Frontal cortex (tissue), 4 donors: ENCODE data around the gene MYOG. TPM values are rescaled to one million over a fixed set of nuclear protein-coding genes. Genes with fewer than 3 reads are reported as not detected.
A peak's percentile ranks its signal among the peaks of the same experiment; 100 is the strongest.

Experiments
- DNase-seq, 2 donors: peaks; one replicate each; pipeline ENCODE4 v3.0.0; 2012; ENCODE audit warnings: low spot score in 2 of 2
- FAIRE-seq: peaks from 2 replicates; lab custom pipeline; 2012; peaks lifted over from hg19 to GRCh38; lab: Jason Lieb, UNC
- total RNA-seq: library from RNA; depleted of rRNA; stranded (reverse); fragments of >200 nt; gene quantifications from one replicate; pipeline ENCODE4 v1.2.3, GENCODE V29; 2014
- donor health status: control.
- donor health status: control.
- donor health status: control.

The MYOG gene
- total RNA-seq, 1 donor from 2014 or later: under 0.01 TPM

GRCh38 chr1:203052601-203053000, 33.2 kb downstream of the MYOG start:
- DNase-seq: no peak
- FAIRE-seq: no peak

DNA sequence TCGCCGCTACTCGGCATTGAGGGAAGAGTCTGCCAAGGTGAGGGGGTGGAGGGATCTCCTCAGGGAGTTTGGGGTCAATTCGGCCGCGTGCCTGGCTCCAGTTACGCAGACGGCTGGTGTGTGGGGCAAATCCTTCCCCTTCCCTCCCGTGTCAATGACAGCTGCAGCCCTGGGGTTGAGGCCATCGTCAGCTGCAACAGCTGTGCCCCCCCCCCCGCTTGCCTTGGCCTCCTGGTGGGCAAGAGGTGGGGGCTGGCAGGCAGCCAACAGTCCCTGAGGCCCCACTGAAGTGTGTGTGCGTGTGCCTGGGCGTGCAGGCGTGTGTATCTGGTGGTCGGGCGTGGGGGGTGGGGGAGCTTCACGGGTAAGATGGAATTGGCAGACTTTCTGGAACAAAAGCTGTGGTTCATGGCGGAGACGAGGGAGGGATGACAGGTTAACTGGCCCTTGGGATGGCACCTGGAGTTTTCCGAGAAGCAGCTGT, 33.9 kb downstream of the MYOG start:
- DNase-seq (no peak), FAIRE-seq (no peak)

GRCh38 chr1:203050826-203051225, 35.0 kb downstream of the MYOG start:
- DNase-seq: no peak
- FAIRE-seq: no peak

DNA sequence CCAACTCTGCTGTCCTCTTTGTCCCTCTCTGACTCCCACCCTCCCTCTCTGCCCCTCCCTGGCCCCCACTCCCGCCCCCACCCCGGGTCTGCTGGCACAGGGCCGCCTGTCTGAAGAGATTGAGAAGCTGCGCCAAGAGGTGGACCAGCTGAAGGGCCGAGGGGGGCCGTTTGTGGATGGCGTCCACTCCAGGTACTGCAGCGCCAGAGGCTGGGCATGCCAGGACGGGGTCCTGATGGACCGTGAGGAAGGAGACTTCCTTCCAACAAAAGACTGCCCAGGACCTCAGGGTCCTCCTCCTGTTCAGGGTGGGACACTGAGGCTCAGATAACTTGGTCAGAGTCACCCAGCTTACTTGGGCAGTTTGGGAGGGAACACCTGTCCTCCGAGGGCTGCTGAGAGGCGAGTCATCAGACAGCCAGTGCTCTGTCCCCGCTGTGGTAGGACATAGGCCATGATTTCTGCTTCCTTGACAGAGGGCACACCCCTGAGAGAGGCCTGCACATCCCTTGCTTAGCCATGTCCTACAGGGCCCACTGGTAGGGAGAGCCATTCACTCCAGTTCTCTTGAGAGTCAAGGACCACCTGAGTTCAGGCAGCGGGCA, 36.1 kb downstream of the MYOG start:
- no peak for FAIRE-seq
- no peak for DNase-seq

- DNase-seq: no peak
- FAIRE-seq: no peak
Measured at GRCh38 chr1:203049077-203049476, 36.7 kb downstream of the MYOG start.

GRCh38 chr1:203048555-203049051, 37.2 kb downstream of the MYOG start:
- FAIRE-seq (no peak), DNase-seq (no peak)

- no peak for DNase-seq
- no peak for FAIRE-seq
Measured at GRCh38 chr1:203048086-203048485, 37.7 kb downstream of the MYOG start.

GRCh38 chr1:203046984-203047630, 38.7 kb downstream of the MYOG start:
- DNase-seq (no peak), FAIRE-seq (no peak)

- DNase-seq (no peak), FAIRE-seq (no peak)
Measured at GRCh38 chr1:203045821-203046594, 39.8 kb downstream of the MYOG start.

DNA sequence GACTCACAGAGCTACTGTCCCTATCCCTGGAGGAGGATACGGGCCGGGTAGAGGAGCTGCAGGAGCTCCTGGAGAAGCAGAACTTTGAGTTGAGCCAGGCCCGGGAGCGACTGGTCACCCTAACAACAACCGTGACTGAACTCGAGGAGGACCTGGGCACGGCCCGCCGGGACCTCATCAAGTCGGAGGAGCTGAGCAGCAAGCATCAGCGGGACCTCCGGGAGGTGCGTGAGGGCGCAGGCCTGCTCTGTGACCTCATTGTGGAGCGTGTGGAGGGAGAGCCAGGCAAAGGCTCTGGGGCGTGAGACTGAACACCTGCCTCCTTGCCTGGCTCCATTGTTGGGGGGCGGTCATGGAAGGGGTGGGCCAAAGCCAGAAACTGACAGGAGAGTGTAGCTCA, 40.5 kb downstream of the MYOG start:
- DNase-seq (no peak), FAIRE-seq (no peak)

- DNase-seq: no peak
- FAIRE-seq: no peak
Measured at GRCh38 chr1:203044546-203045250, 41.1 kb downstream of the MYOG start.

- FAIRE-seq: no peak
- DNase-seq: no peak
Measured at GRCh38 chr1:203043830-203044545, 41.8 kb downstream of the MYOG start.

- FAIRE-seq: no peak
- no peak for DNase-seq
Measured at GRCh38 chr1:203041351-203041932, 44.4 kb downstream of the MYOG start.

- DNase-seq (no peak), FAIRE-seq (no peak)
Measured at GRCh38 chr1:203040513-203041275, 45.1 kb downstream of the MYOG start.

- FAIRE-seq: no peak
- DNase-seq: no peak
Measured at GRCh38 chr1:203039609-203040512, 46.0 kb downstream of the MYOG start.

DNA sequence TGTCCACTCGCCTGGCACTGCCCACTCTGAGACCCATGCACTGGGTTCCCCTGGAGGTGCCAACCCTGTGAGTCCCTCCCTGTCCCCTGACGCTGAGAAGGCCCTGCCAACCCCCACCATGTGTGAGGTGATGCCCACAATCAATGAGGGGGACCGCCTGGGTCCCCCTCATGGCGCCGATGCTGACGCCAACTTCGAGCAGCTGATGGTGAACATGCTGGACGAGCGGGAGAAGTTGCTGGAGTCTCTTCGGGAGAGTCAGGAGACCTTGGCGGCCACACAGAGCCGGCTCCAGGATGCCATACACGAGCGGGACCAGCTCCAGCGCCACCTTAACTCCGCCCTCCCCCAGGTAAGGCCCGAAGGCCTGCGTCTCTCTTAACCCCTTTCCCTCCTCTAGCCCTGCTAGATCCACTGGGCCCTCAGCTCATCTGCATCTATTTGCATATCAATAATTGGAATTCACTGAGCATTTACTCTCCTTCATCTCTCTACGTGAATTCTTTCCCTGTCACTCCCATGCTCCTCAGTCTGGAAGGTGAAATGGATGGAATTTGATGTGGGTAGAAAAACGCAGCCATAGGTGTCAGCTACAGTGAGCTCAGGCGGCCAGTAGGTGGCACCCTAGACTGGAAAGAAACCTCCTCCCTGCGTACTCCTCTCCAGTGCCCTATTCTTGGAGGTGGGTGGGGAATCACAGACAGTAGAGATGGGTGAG, 46.8 kb downstream of the MYOG start:
- DNase-seq (peak; percentile 63 to 79), FAIRE-seq (no peak)

DNA sequence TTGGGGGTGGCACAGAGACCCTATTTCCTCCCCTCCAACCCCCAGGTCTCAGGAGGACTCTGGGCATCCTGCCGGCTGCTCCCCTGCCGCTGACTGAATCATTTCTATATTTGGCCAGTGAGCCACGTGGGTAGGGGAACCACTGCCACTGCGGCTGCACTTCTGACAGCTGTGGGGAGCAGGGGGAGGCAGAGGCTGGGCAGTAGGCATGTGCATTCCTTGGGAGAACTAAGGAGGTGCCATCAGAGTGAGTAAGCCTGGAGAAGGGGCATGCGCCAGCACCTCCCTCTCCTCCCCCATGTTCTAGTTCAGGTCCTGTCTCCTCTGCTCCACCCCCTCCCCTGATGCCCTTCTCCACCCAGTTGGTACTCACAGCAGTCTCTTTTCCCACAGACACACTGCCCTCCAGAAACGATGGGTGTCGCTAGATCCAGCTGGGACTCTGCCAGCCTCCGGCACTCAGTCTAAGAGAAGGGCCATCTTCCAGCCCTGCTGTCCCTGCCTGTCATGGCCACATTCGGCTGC, 47.5 kb downstream of the MYOG start:
- DNase-seq: no peak
- no peak for FAIRE-seq
